HepG2 (cell line): Measurements from ENCODE around the gene UBR7. TPM values are rescaled to one million over a fixed set of nuclear protein-coding genes. Genes with fewer than 3 reads are reported as not detected.

Experiments used
- ATAC-seq: fragments of 200-7000 bp; cut with Tn5 transposase; 3 replicates; pipeline ENCODE4 v1.9.1; 2020; ENCODE audit warnings: mild to moderate bottlenecking, moderate library complexity
- BruUV-seq: library from RNA; stranded (reverse); fragments of 400-500 nt; replicated peaks from 2 replicates; lab custom pipeline; 2021; lab: Mats Ljungman, UMichigan
- CTCF ChIA-PET: fragments of 300-600 bp; formaldehyde crosslinking; extraction: SDS; loops from one replicate; lab custom pipeline; 2021; ENCODE audit warnings: low total read pairs, inconsistent platforms, low intra/inter-chr PET ratio; lab: Yijun Ruan, JAX
- POLR2A ChIA-PET: fragments of 350-600 bp; sonication (Branson Sonifier 250); formaldehyde crosslinking; loops from one replicate; lab custom pipeline; 2020; ENCODE audit warnings: antibody characterized with exemption, inconsistent platforms; lab: Yijun Ruan, JAX
- DNase-seq: peaks from one replicate; pipeline ENCODE4 v3.0.0-alpha.2; 2015; ENCODE audit warnings: low spot score
- FAIRE-seq: peaks from 3 replicates; lab custom pipeline; 2011; peaks lifted over from hg19 to GRCh38; lab: Jason Lieb, UNC
- H2AFZ ChIP-seq: one replicate; pipeline ENCODE4 v1.6.1; 2011; ENCODE audit warnings: low read length, inconsistent platforms
- H3K27ac ChIP-seq: fragments of 300-600 bp; 3 replicates; pipeline ENCODE4 v1.8.0; 2011; ENCODE audit warnings: mixed run types, mild to moderate bottlenecking, mixed read lengths, low read length, inconsistent platforms; ENCODE audit not compliant: insufficient read depth; ENCODE audit errors: extremely low read length
- H3K27me3 ChIP-seq, 2 experiments: fragments of 200-600 bp in 1 of 2; 2 replicates in 1 of 2; 3 replicates in 1 of 2; pipeline versions ENCODE4 v1.6.0 to v1.8.0; 2011; ENCODE audit warnings: low read length in 2 of 2, mild to moderate bottlenecking in 2 of 2, moderate library complexity in 2 of 2, inconsistent platforms in 1 of 2; ENCODE audit not compliant: insufficient read depth in 2 of 2, control insufficient read depth in 1 of 2
- H3K36me3 ChIP-seq, 2 experiments: fragments of 200-600 bp in 1 of 2; replicated peaks in 1 of 2; 2 replicates in 1 of 2; 3 replicates in 1 of 2; pipeline versions ENCODE4 v1.5.1 to v1.8.0; 2011; ENCODE audit warnings: low read length in 2 of 2, inconsistent platforms in 1 of 2; ENCODE audit not compliant: insufficient read depth in 2 of 2, control insufficient read depth in 1 of 2
- H3K4me1 ChIP-seq: 2 replicates; pipeline ENCODE4 v1.5.1; 2012; ENCODE audit warnings: low read length, inconsistent platforms; ENCODE audit not compliant: insufficient read depth
- H3K4me2 ChIP-seq: 2 replicates; pipeline ENCODE4 v1.6.0; 2011; ENCODE audit warnings: low read depth, low read length, inconsistent platforms
- H3K4me3 ChIP-seq, 3 experiments: fragments of 200-600 bp in 1 of 3; sonication (generic), shearing (Covaris generic) in 1 of 3; replicated peaks in 1 of 3; 2 replicates each; pipeline ENCODE4 v1.5.1; 2011 to 2016; ENCODE audit warnings: low read length in 3 of 3, inconsistent platforms in 2 of 3, low read depth in 2 of 3, mild to moderate bottlenecking in 2 of 3, control low read depth in 1 of 3, mixed read lengths in 1 of 3; ENCODE audit not compliant: insufficient read depth in 1 of 3
- H3K79me2 ChIP-seq: one replicate; pipeline ENCODE4 v1.6.1; 2011; ENCODE audit warnings: low read length, inconsistent platforms; ENCODE audit not compliant: insufficient read depth
- H3K9ac ChIP-seq: 2 replicates; pipeline ENCODE4 v1.6.0; 2011; ENCODE audit warnings: mild to moderate bottlenecking, low read depth, low read length, inconsistent platforms; ENCODE audit not compliant: insufficient read depth
- H3K9me3 ChIP-seq: 2 replicates; pipeline ENCODE4 v1.5.1; 2012; ENCODE audit warnings: mild to moderate bottlenecking, low read length
- H4K20me1 ChIP-seq: 2 replicates; pipeline ENCODE4 v1.6.0; 2011; ENCODE audit warnings: inconsistent platforms, mild to moderate bottlenecking, low read length, moderate library complexity; ENCODE audit not compliant: insufficient read depth
- ATF7-NPFF ChIP-seq: sonication (generic); formaldehyde crosslinking; IDR thresholded peaks from 2 replicates; pipeline ENCODE4 v1.8.1; 2023; ENCODE audit warnings: mild to moderate bottlenecking, low read depth, missing genetic modification reagents, moderate library complexity
- DNMT1 ChIP-seq: sonication (generic); formaldehyde crosslinking; IDR thresholded peaks from 2 replicates; pipeline ENCODE4 v1.5.1; 2020; ENCODE audit warnings: mild to moderate bottlenecking, missing genetic modification reagents
- FOSL2 ChIP-seq: sonication (generic); formaldehyde crosslinking; IDR thresholded peaks from 2 replicates; pipeline ENCODE4 v1.4.0; 2020; ENCODE audit warnings: missing genetic modification reagents
- FOXA1 ChIP-seq, 2 experiments: fragments of 450-650 bp in 1 of 2; sonication (generic) in 1 of 2; formaldehyde crosslinking in 1 of 2; IDR thresholded peaks; 2 replicates each; pipeline versions ENCODE4 v1.4.0 to v1.6.1; 2016 to 2020; ENCODE audit warnings: missing genetic modification reagents in 1 of 2
- KLF11 ChIP-seq: IDR thresholded peaks from 2 replicates; pipeline ENCODE4 v1.6.1; 2016; ENCODE audit warnings: missing compliant biosample characterization
- MED8 ChIP-seq: sonication (generic); formaldehyde crosslinking; IDR thresholded peaks from 2 replicates; pipeline ENCODE4 v1.8.1; 2023; ENCODE audit warnings: mild to moderate bottlenecking, missing genetic modification reagents; ENCODE audit not compliant: insufficient replicate concordance
- RARG ChIP-seq: sonication (generic); formaldehyde crosslinking; IDR thresholded peaks from 2 replicates; pipeline ENCODE4 v1.4.0; 2020; ENCODE audit warnings: low read depth, mild to moderate bottlenecking, missing genetic modification reagents
- ZKSCAN1 ChIP-seq: fragments of 150-350 bp; IDR thresholded peaks from 2 replicates; pipeline ENCODE4 v1.6.1; 2014; ENCODE audit warnings: low read length
- ZNF121 ChIP-seq: sonication (generic); formaldehyde crosslinking; IDR thresholded peaks from 2 replicates; pipeline ENCODE4 v1.5.0; 2020; ENCODE audit warnings: mild to moderate bottlenecking, missing genetic modification reagents
- ZNF264 ChIP-seq: sonication (generic); formaldehyde crosslinking; IDR thresholded peaks from 2 replicates; pipeline ENCODE4 v1.4.0; 2020; ENCODE audit warnings: missing genetic modification reagents
- ZNF484 ChIP-seq: sonication (generic); formaldehyde crosslinking; IDR thresholded peaks from 2 replicates; pipeline ENCODE4 v1.5.1; 2020; ENCODE audit warnings: mild to moderate bottlenecking, low read depth, missing genetic modification reagents, borderline replicate concordance
- ZNF570 ChIP-seq: sonication (generic); formaldehyde crosslinking; IDR thresholded peaks from 2 replicates; pipeline ENCODE4 v1.4.0; 2020; ENCODE audit warnings: mild to moderate bottlenecking, missing genetic modification reagents, borderline replicate concordance
- ZNF687 ChIP-seq: sonication (generic); formaldehyde crosslinking; IDR thresholded peaks from 2 replicates; pipeline ENCODE4 v1.5.1; 2020; ENCODE audit warnings: mild to moderate bottlenecking, missing genetic modification reagents, moderate library complexity
- ZSCAN25 ChIP-seq: sonication (generic); formaldehyde crosslinking; IDR thresholded peaks from 2 replicates; pipeline ENCODE4 v1.8.0; 2022; ENCODE audit warnings: mild to moderate bottlenecking, missing genetic modification reagents
- WGBS: methylation state at CpG from one replicate; pipeline ENCODE4 v1.1.6; 2017; ENCODE audit warnings: low lambda C conversion rate; 5-methylcytosine and 5-hydroxymethylcytosine counted together
- in situ Hi-C: cut with HindIII; loops from 2 replicates; pipeline ENCODE4 v1.10.0; 2017; ENCODE audit warnings: low pct_unique_long_range_greater_than_20kb; ENCODE audit not compliant: extremely low pct_ligation_motif_present
- intact Hi-C: fragments of 100-400 bp; cut with micrococcal nuclease; formaldehyde crosslinking; loops from one replicate; pipeline ENCODE4 v1.10.0; 2022; ENCODE audit not compliant: unreplicated experiment
- polyA plus RNA-seq, 8 experiments: library from polyadenylated mRNA; depleted of rRNA in 3 of 8; stranded (reverse) in 7 of 8; unstranded in 1 of 8; fragments of >200 nt; fragmentation: Illumina TruSeq in 4 of 8; extraction: Trizol in 4 of 8; gene quantifications; 2 replicates each; pipeline versions ENCODE4 v1.2.1 to v1.2.3, GENCODE V29; 2011 to 2016; ENCODE audit warnings: low read depth in 4 of 8, missing spikeins in 1 of 8, mixed read lengths in 1 of 8; ENCODE audit not compliant: insufficient read depth in 1 of 8
- total RNA-seq, 5 experiments: library from RNA; depleted of rRNA; stranded (reverse); fragments of >200 nt; fragmentation: Illumina TruSeq; extraction: Trizol; gene quantifications; 2 replicates each; pipeline ENCODE4 v1.2.3, GENCODE V29; 2016; ENCODE audit warnings: low read depth in 1 of 5

Gene UBR7
- total and polyA plus RNA-seq, 2 of the 13 experiments (the other 11 are each of a cell fraction or from before 2014, with no cell fraction given), result 11.0 to 19.7 TPM

GRCh38 chr14:93231129-93231979, 24.3 kb downstream of the UBR7 start:
- Histone ChIP-seq H4K20me1 (no peaks in the 10 kb centered on the region), H2AFZ (no peak overlapping the region), H3K9ac (no peak overlapping the region), H3K4me2 (peak overlapping the region; percentile 6; the same call in 1 of the 2 replicates), H3K27ac (no peak overlapping the region), H3K79me2 (no peaks in the 10 kb centered on the region), H3K27me3 (no peaks in the 10 kb centered on the region), H3K9me3 (no peaks in the 10 kb centered on the region), H3K36me3 (peaks cover 5 to 9% of the 10 kb centered on the region in 2 experiments), H3K4me1 (peaks cover 14% of the 10 kb centered on the region; the same call in 1 of the 2 replicates), H3K4me3 (peak overlapping the region in 1 of 3 experiments; percentile 16; a peak in 1 of 6 replicates)
- WGBS, result 64% methylated on average over 30 of the region's 39 CpGs
- in situ Hi-C loops (loop anchor here (10.0 kb wide), 1 partner anchor 313 kb away; no protein-coding TSS in a partner anchor), intact Hi-C loops (no loop called here)
- CTCF ChIA-PET, result no interaction called here
- POLR2A ChIA-PET, result no interaction called here
- no peak for FAIRE-seq
- no peak for DNase-seq
- no peak; the same call in 2 of the 3 replicates for ATAC-seq
- TF ChIP-seq ZNF484 (CRISPR knock-in tag) (no peak), FOXA1 (IDR thresholded peaks at IDR 0.05) (no peak), FOXA1 (CRISPR knock-in tag; IDR thresholded peaks at IDR 0.05) (no peak), RARG (CRISPR knock-in tag) (no peak), DNMT1 (no peak), FOSL2 (CRISPR knock-in tag) (no peak), ZKSCAN1 (no peak), ZSCAN25 (CRISPR knock-in tag) (no peak)
- no TSS peak for BruUV-seq

GRCh38 chr14:93232159-93232558, 25.1 kb downstream of the UBR7 start:
- ATAC-seq (no peak; the same call in 1 of the 3 replicates), DNase-seq (no peak), FAIRE-seq (no peak)
- peaks cover 14% of the 10 kb centered on the region; the same call in 1 of the 2 replicates for H3K4me1 ChIP-seq
- no peaks in the 10 kb centered on the region for H3K9me3 ChIP-seq
- no peak overlapping the region for H3K9ac ChIP-seq
- no peak overlapping the region for H3K27ac ChIP-seq
- intact Hi-C loops, result no loop called here
- 84% methylated on average over 13 of the region's 17 CpGs for WGBS
- peaks cover 3% of the 10 kb centered on the region in 2 experiments for H3K36me3 ChIP-seq
- H3K4me3 ChIP-seq, result no peak overlapping the region
- no TSS peak for BruUV-seq
- no peak overlapping the region for H3K4me2 ChIP-seq
- H4K20me1 ChIP-seq, result no peaks in the 10 kb centered on the region
- in situ Hi-C loops, result loop anchor here (10.0 kb wide), 1 partner anchor 313 kb away; no protein-coding TSS in a partner anchor
- ChIA-PET POLR2A (no interaction called here), CTCF (no interaction called here)
- no peaks in the 10 kb centered on the region for H3K79me2 ChIP-seq
- no peak overlapping the region for H2AFZ ChIP-seq
- H3K27me3 ChIP-seq, result no peaks in the 10 kb centered on the region
- TF ChIP-seq ZNF687 (CRISPR knock-in tag), result no peak
- no peak for TF ChIP-seq ZNF121 (CRISPR knock-in tag)
- no peak for TF ChIP-seq ZNF264 (CRISPR knock-in tag)
- no peak for TF ChIP-seq KLF11 (CRISPR knock-in tag)
- TF ChIP-seq ZNF570, result no peak
- no peak for TF ChIP-seq MED8 (CRISPR knock-in tag)
- TF ChIP-seq ATF7-NPFF (CRISPR knock-in tag), result no peak
